ENCODE measurements around the gene NFKBIL1.

NFKBIL1 gene

DNA sequence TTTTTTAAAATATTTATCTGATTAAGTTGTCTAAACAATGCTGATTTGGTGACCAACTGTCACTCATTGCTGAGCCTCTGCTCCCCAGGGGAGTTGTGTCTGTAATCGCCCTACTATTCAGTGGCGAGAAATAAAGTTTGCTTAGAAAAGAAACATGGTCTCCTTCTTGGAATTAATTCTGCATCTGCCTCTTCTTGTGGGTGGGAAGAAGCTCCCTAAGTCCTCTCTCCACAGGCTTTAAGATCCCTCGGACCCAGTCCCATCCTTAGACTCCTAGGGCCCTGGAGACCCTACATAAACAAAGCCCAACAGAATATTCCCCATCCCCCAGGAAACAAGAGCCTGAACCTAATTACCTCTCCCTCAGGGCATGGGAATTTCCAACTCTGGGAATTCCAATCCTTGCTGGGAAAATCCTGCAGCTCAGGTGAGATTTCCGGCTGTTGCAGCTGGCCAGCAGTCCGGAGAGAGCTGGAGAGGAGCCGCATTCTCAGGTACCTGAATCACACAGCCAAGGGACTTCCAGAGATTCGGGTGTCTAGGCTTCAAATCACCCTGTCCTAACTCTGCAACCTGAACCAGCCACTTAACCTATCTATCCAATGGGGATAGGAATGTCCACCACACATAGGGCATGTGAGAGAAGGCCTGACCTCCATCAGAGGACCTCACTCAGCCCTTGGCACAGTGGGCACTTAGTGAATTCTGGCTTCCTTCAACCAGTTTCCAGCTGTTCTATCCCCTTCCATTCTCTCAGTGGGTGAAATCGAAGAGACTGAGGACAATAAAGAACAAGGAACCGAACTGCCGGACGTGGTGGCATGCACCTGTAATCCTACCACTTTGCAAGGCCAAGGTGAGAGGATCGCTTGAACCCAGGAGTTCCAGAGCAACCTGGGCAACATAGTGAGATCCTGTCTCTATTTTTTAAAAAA lies 31.0 kb downstream of the NFKBIL1 start:
- no peaks in the 10 kb centered on the region for H3K9me3 ChIP-seq (ENCODE audit: control insufficient read depth, insufficient read depth, low read length)
- peaks cover 28% of the 10 kb centered on the region for H3K4me1 ChIP-seq (ENCODE audit: insufficient read depth, low read length)

DNA sequence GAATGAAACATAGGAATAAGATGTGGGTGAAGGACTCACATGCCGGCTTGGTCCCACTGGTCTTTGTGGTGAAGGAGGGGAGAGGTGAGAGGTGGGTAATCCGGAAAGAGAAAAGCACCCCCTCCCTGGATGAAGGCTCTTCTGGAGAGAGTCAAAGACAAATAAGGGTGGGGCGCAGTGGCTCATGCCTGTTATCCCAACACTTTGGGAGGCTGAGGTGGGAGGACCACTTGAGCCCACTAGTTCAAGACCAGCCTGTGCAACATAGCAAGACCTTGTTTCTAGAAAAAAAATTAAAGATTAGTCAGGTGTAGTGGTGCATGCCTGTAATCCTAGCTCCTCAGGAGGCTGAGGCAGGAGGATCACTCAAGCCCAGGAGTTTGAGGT lies 31.7 kb downstream of the NFKBIL1 start:
- Histone ChIP-seq H3K4me1 (ENCODE audit: insufficient read depth, low read length) (peaks cover 28% of the 10 kb centered on the region), H3K9me3 (ENCODE audit: control insufficient read depth, insufficient read depth, low read length) (no peaks in the 10 kb centered on the region), H3K9ac (ENCODE audit: low read depth, low read length) (no peak overlapping the region), H3K36me3 (ENCODE audit: insufficient read depth, low read length) (no peaks in the 10 kb centered on the region)

More for the DNA sequence above, 31.0 kb downstream of the NFKBIL1 start:
- no peaks in the 10 kb centered on the region for H3K36me3 ChIP-seq (ENCODE audit: insufficient read depth, low read length)
- no peak overlapping the region for H3K9ac ChIP-seq (ENCODE audit: low read depth, low read length)

DNA sequence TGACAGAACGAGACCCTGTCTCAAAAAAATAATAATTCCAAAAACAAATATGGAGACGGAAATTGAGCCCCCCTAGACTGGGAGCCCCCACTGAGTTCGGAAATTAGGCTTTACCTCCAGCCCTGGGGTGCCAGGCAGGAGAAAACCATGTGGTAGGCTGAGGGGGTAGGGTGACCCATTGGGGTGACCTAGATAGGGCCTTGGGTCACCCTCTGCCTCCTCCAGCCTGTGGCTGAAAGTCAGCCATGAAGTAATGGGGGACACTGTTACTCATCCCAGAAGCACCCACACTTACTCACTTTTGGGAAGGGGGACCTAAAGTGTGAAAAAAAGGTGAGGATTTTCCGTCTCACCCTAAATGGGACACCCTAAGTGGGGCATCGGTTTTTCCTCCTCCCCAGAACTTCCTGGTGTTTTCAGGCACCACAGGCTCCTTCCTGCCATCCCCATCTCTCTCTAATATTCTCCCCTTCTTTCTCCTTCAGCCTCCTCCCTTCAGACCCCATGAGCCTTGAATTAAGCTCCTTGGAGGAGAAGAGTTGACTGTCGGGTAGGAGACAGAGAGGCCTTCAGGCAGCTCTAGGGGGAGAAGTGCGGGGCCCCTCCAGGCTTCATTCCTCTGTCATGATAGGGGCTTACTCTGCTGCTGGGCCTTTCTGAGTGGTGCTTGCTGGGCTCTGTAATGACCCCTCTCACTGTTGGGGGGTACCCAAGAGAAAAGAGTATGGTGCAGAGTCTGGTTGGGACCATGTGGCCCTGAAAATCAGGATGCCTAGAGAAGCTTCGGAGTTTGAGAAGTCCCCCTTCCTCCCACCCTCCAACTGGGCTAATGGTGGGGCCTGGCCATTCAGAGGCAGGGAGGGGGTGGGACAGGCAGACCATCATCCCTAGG lies 32.4 kb downstream of the NFKBIL1 start:
- Histone ChIP-seq H3K9ac (ENCODE audit: low read depth, low read length) (peak overlapping the region; percentile 71; the same call in 1 of the 2 replicates), H3K4me1 (ENCODE audit: insufficient read depth, low read length) (peaks cover 28% of the 10 kb centered on the region), H3K9me3 (ENCODE audit: control insufficient read depth, insufficient read depth, low read length) (no peaks in the 10 kb centered on the region), H3K36me3 (ENCODE audit: insufficient read depth, low read length) (no peaks in the 10 kb centered on the region)

DNA sequence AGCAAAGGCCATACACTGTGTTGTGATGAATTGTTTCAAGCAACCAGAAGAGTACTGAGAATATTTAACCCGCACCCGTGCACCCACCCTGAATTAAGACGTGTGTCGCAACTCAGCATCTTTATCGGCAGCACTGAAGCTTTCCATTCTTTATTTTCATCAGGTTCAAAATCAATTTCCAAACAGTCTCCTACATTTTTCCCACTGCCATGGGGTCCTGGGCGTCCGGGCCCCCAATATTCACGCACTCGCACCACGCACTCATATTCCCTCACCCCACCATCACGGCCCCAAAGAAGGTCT lies 33.0 kb downstream of the NFKBIL1 start:
- H3K4me1 ChIP-seq (ENCODE audit: insufficient read depth, low read length) = peaks cover 28% of the 10 kb centered on the region
- H3K36me3 ChIP-seq (ENCODE audit: insufficient read depth, low read length) = no peaks in the 10 kb centered on the region
- H3K9me3 ChIP-seq (ENCODE audit: control insufficient read depth, insufficient read depth, low read length) = no peaks in the 10 kb centered on the region
- peak overlapping the region; percentile 71; the same call in 1 of the 2 replicates for H3K9ac ChIP-seq (ENCODE audit: low read depth, low read length)

DNA sequence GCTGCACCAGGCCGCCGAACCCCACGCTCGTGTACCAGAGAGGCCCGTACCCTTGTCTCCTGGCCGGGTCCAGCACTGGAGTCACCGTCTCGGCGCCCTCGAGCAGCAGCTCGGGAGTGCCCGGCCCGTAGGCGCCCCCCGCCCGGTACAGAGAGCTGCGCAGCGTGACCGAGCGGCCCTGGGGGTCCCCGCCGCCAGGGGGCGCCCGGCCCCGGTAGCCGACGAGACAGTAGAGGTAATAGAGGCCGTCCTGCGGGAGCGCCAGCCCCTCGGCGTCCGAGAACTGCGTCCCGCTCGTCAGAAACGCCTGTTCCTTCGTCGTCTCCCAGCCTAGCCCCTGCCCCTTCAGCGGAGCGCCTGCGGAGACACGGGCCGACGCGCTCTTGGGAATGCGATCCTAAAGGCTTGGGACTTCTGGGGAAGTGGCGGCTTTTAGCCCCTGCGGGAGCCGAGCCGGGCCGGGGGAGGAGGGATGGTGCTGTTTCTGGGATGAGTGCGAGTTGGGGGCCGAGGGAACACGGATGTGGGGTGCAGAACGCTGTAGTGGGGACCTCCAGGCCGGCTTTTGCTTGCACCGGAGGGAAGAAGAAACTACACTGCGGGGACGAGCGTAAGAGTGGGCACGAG lies 33.5 kb downstream of the NFKBIL1 start:
- H3K9ac ChIP-seq (ENCODE audit: low read depth, low read length) = peak overlapping the region; percentile 71
- H3K4me1 ChIP-seq (ENCODE audit: insufficient read depth, low read length) = peaks cover 28% of the 10 kb centered on the region
- no peaks in the 10 kb centered on the region for H3K9me3 ChIP-seq (ENCODE audit: control insufficient read depth, insufficient read depth, low read length)
- no peaks in the 10 kb centered on the region for H3K36me3 ChIP-seq (ENCODE audit: insufficient read depth, low read length)

DNA sequence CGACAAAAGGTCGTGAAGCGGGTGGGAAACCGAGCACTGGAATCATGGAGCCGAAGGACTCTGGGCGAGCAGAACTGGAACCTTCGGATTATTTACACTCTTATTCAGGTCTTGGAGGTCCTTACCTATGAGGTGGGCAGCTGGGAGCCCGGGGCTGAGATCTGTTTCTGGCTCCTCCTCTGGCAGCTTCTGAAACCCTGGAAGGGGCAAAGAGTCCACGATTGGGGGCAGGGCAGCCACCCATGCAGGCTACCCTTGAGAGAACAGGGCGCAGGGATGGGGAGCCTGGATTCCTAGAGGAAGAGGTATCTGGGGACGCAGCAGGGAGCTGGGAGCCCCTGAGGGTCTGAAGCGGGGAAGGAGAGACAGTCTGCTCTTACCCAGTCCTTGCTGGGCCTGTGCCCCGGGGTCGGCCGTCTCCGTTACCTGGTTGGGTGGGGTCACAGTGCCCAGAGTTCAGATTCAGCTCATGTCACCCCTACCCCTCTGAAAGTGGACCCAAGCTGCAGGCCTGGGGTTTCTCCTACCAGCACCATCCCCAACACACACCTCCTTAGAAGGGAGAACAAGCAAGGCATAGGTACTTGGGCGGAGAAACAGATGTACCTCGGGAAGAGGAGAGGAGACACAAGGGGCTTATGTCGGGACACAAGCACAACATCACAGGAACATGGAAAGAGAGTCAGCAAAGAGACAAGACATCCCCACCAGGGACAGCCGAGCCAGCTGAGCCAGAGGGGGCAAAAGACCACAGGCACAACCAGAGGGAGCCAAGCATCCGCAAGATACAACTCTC lies 34.2 kb downstream of the NFKBIL1 start:
- Histone ChIP-seq H3K9me3 (ENCODE audit: control insufficient read depth, insufficient read depth, low read length) (no peaks in the 10 kb centered on the region), H3K4me1 (ENCODE audit: insufficient read depth, low read length) (peaks cover 28% of the 10 kb centered on the region), H3K36me3 (ENCODE audit: insufficient read depth, low read length) (no peaks in the 10 kb centered on the region), H3K9ac (ENCODE audit: low read depth, low read length) (peak overlapping the region; percentile 71)

DNA sequence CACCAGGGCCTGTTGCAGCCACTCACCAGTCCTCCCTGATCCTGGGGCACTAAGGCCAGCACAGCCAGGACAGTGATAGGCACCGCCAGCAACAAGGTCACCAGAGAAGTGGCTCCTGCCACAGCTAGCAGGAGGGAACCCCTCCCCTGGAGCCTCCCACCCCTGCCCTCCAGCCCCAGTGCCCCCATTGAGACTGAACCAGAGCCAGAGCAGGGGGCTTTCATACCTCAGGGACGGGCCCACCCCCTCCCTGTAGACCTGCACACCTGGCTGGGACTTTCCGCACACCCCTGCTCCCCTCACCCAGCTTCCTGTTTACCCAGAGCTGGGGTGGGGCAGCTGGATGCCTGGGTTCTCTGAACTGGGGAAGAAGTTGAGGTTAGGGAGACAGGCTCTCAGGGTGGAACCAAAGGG lies 34.8 kb downstream of the NFKBIL1 start, which contains the start of gene LTB:
Gene LTB (minus strand): TSS at position 195 of the 414 bp plus-strand sequence. CDS start 7 bp downstream, at position 188.
- Histone ChIP-seq H3K9ac (ENCODE audit: low read depth, low read length) (peak within 1 kb of the TSS; percentile 71), H3K36me3 (ENCODE audit: insufficient read depth, low read length) (no peaks in the 10 kb centered on the region), H3K4me1 (ENCODE audit: insufficient read depth, low read length) (peaks cover 28% of the 10 kb centered on the region), H3K9me3 (ENCODE audit: control insufficient read depth, insufficient read depth, low read length) (no peaks in the 10 kb centered on the region)

DNA sequence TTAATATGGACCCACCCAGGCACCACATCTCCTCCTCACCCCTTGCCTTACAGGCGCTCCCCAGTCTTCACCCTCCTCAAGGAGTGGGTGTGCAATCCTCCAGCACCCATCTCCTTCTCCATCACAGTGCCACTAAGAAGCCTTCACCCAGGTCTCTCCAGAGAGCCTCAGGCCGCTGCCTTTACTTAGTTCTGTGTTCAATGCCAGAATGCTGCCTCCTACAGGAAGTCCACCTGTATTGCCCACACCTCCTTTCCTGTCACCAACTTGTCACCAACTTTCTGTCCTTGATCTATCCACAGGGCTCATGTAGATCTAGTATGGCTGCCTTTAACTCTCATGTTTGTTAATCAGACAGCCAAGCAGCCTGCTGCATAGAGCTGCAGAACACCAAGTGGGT lies 38.1 kb downstream of the NFKBIL1 start:
- Histone ChIP-seq H3K9ac (ENCODE audit: low read depth, low read length) (no peak overlapping the region), H3K36me3 (ENCODE audit: insufficient read depth, low read length) (no peaks in the 10 kb centered on the region), H3K4me1 (ENCODE audit: insufficient read depth, low read length) (peaks cover 15% of the 10 kb centered on the region; the same call in 1 of the 2 replicates)

DNA sequence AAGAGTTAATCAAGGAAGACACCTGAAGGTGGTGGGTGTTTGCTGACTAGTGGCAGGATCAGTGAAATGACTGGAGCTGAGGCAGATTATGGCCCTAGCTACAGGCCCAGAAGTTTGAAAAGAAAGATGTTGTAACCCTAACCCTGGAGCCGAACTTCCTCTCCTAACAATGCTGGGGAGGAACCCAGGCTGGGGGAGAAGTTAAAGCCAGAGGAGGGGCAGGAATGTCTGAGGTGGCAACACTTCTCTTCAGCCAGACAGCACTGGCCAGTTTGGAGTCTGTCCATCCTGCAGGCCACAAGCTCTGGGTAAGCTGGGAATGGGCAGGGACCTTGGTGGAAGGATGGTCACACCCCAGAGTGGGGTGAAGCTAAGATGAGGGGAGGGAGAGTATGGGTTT lies 38.6 kb downstream of the NFKBIL1 start, which contains the start of gene LST1:
Gene LST1 (plus strand): TSS at position 270 of the 400 bp plus-strand sequence. CDS start 1,023 bp downstream, outside the sequence.
- no peaks in the 10 kb centered on the region for H3K9me3 ChIP-seq (ENCODE audit: control insufficient read depth, insufficient read depth, low read length)
- H3K4me1 ChIP-seq (ENCODE audit: insufficient read depth, low read length) = peaks cover 15% of the 10 kb centered on the region; the same call in 1 of the 2 replicates
- H3K9ac ChIP-seq (ENCODE audit: low read depth, low read length) = no peak within 1 kb of the TSS
- no peaks in the 10 kb centered on the region for H3K36me3 ChIP-seq (ENCODE audit: insufficient read depth, low read length)

More for the DNA sequence above, 38.1 kb downstream of the NFKBIL1 start:
- no peaks in the 10 kb centered on the region for H3K9me3 ChIP-seq (ENCODE audit: control insufficient read depth, insufficient read depth, low read length)

DNA sequence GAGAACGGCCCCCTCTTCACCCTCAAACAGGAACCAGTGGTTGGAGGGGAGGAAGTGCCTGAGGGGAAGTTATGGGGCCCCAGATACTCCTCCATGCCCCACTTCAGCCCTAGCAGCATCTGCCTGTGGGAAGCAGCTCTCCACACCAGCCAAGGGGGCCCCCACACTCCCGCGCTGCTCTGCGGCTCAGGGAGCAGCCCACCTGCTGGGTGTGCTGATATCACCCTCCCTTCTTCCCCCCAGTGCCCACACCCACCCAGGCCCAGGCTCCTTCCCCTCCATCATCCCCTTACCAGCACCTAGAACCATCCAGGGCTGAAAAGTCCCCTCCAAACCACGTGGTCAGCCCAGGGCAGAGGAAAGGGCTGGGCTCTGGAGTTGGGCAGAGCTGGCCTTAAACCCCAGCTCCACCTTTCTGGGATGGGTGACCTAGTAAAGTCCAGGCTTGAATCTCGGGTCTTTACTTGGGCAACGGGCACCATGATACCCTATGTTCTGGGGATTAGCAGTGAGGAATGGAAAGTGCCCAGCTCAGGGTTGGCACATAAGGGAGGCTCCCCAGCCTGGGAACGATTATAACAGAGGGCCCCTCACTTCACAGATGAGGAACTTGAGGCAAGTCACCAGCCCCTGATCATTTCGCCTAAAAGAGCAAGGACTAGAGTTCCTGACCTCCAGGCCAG lies 39.3 kb downstream of the NFKBIL1 start:
- H3K9me3 ChIP-seq (ENCODE audit: control insufficient read depth, insufficient read depth, low read length) = no peaks in the 10 kb centered on the region
- no peak overlapping the region for H3K9ac ChIP-seq (ENCODE audit: low read depth, low read length)
- no peaks in the 10 kb centered on the region for H3K36me3 ChIP-seq (ENCODE audit: insufficient read depth, low read length)
- H3K4me1 ChIP-seq (ENCODE audit: insufficient read depth, low read length) = peaks cover 15% of the 10 kb centered on the region; the same call in 1 of the 2 replicates

DNA sequence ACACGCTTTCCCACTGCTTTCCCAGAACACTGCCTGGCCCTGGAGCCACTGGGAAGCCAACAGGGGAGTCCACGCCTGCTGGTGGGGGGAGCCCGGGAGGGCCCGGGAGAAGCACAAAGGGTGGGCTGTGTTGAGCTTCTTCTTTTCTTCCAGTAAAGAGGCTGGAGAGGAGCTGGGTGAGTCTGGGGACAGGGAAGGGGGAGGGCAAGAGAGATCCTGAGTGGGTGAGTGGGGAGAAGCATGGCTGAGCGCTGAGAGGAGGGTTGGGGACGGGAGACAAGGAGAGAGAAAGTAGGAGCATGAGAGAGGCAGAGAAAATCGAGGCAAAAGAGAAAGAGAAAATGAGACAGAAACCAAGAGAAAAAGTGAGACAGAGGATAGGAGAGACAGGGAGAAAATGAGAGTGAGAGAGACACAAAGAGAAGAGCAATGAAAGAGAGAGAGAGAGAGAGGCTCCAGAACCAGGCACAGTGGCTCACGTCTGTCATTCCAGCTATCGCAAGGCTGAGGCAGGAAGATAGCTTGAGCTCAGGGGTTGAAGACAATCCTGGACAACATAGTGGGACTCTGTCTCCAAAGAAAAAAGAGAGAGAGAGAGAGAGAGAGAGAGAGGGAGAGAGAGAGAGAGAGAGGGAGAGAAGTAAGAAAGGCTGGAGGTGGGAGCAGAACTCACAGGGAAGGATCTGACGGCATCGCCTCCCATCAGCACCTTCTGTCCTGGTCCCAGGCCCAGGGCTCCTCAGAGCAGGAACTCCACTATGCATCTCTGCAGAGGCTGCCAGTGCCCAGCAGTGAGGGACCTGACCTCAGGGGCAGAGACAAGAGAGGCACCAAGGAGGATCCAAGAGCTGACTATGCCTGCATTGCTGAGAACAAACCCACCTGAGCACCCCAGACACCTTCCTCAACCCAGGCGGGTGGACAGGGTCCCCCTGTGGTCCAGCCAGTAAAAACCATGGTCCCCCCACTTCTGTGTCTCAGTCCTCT lies 40.7 kb downstream of the NFKBIL1 start:
- no peaks in the 10 kb centered on the region for H3K36me3 ChIP-seq (ENCODE audit: insufficient read depth, low read length)
- H3K4me1 ChIP-seq (ENCODE audit: insufficient read depth, low read length) = peaks cover 6% of the 10 kb centered on the region; the same call in 1 of the 2 replicates
- H3K9me3 ChIP-seq (ENCODE audit: control insufficient read depth, insufficient read depth, low read length) = no peaks in the 10 kb centered on the region
- no peak overlapping the region for H3K9ac ChIP-seq (ENCODE audit: low read depth, low read length)
